Measurements from ENCODE around the gene STX11.
"Not testable (repeated sequence)": the region's sequence is repeated elsewhere in the genome, so short reads cannot be mapped to it uniquely, and the experiment has no call there.

The STX11 gene

GRCh38 chr6:144176043-144176442 lies 25.7 kb downstream of the STX11 start:
- no peak overlapping the region for H3K4me3 Mint-ChIP-seq
- peaks cover 41% of the 10 kb centered on the region for H3K36me3 Mint-ChIP-seq (ENCODE audit: low read depth)
- peaks cover 30% of the 10 kb centered on the region for H3K4me1 Mint-ChIP-seq (ENCODE audit: low read depth)
- no peak overlapping the region for H3K27ac Mint-ChIP-seq
- no peaks in the 10 kb centered on the region for H3K27me3 Mint-ChIP-seq (ENCODE audit: low read depth)
- no peaks in the 10 kb centered on the region for H3K9me3 Mint-ChIP-seq

DNA sequence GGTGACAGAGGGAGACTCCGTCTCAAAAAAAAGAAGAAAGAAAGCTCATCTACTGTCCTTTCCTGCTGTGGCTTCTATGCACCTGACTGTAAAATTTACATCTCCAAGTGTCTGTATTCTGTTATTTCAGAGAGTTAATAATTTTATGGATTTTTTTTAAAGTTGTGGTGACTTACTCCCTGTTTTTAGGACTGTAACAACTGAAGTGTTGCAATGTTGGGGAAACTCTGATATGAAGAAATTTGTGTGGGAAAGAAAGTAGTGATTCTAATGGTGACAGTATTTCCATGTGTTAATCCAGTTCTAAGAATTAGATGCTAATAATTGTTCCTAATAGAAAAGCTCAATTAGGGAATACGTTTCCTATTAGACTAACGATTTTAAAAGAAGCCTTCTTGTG lies 27.4 kb downstream of the STX11 start:
- no peak overlapping the region for H3K4me3 Mint-ChIP-seq
- H3K4me1 Mint-ChIP-seq (ENCODE audit: low read depth) = peaks cover 37% of the 10 kb centered on the region
- H3K27me3 Mint-ChIP-seq (ENCODE audit: low read depth) = no peaks in the 10 kb centered on the region
- peaks cover 38% of the 10 kb centered on the region for H3K36me3 Mint-ChIP-seq (ENCODE audit: low read depth)
- H3K27ac Mint-ChIP-seq = no peak overlapping the region
- no peaks in the 10 kb centered on the region for H3K9me3 Mint-ChIP-seq

- H3K27me3 Mint-ChIP-seq (ENCODE audit: low read depth) = no peaks in the 10 kb centered on the region
- H3K4me1 Mint-ChIP-seq (ENCODE audit: low read depth) = peaks cover 41% of the 10 kb centered on the region
- H3K36me3 Mint-ChIP-seq (ENCODE audit: low read depth) = peaks cover 34% of the 10 kb centered on the region
- no peak overlapping the region for H3K27ac Mint-ChIP-seq
- no peak overlapping the region for H3K4me3 Mint-ChIP-seq
- no peaks in the 10 kb centered on the region for H3K9me3 Mint-ChIP-seq
These were observed 28.0 kb downstream of the STX11 start for GRCh38 chr6:144178323-144178722.

DNA sequence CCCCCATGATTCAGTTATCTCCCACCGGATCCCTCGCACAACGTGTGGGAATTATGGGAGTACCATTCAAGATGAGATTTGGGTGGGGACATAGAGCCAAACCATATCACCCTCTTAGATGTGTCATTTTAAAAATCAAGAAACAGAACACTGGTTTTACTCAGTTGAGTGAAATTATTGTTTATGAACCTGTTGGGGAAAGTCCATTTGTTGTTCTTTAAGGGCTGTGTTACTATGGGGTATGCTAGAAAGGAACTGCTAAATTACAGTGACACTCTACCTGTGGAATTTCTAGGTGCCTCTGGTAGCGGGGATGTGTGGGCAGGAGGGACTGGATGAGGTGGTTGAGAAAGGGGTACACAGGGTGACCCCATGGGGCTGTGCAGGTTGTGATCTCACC lies 28.9 kb downstream of the STX11 start:
- no peak overlapping the region for H3K4me3 Mint-ChIP-seq
- H3K9me3 Mint-ChIP-seq = no peaks in the 10 kb centered on the region
- H3K27ac Mint-ChIP-seq = peak overlapping the region; percentile 22
- peaks cover 31% of the 10 kb centered on the region for H3K36me3 Mint-ChIP-seq (ENCODE audit: low read depth)
- no peaks in the 10 kb centered on the region for H3K27me3 Mint-ChIP-seq (ENCODE audit: low read depth)
- peaks cover 37% of the 10 kb centered on the region for H3K4me1 Mint-ChIP-seq (ENCODE audit: low read depth)

DNA sequence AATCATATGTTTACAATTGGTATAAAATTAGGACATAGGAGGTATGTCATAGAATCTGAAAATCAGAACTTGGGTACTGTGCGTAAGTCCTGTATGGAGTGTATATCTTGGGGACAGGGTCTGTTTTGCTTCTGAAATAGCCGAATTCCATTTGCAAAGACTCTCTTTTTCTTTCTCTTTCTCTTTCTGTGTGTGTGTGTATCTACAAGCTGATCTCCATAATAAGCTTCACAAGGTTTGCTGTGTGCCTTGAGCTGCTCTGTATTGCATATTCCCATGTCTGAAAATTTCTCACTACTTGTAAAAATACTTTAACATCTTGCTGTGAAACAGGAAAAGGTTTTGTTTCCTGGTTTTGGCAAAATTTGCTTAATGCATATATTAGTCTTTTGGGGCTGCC lies 29.5 kb downstream of the STX11 start:
- H3K27ac Mint-ChIP-seq = no peak overlapping the region
- peak overlapping the region; percentile 12 for H3K4me3 Mint-ChIP-seq
- H3K27me3 Mint-ChIP-seq (ENCODE audit: low read depth) = no peaks in the 10 kb centered on the region
- no peaks in the 10 kb centered on the region for H3K9me3 Mint-ChIP-seq
- H3K36me3 Mint-ChIP-seq (ENCODE audit: low read depth) = peaks cover 32% of the 10 kb centered on the region
- H3K4me1 Mint-ChIP-seq (ENCODE audit: low read depth) = peaks cover 41% of the 10 kb centered on the region

GRCh38 chr6:144180354-144180753 lies 30.0 kb downstream of the STX11 start:
- H3K9me3 Mint-ChIP-seq; H3K4me3 Mint-ChIP-seq; H3K27me3 Mint-ChIP-seq (ENCODE audit: low read depth); H3K27ac Mint-ChIP-seq: not testable (repeated sequence)
- H3K36me3 Mint-ChIP-seq (ENCODE audit: low read depth) = peaks cover 35% of the 10 kb centered on the region
- H3K4me1 Mint-ChIP-seq (ENCODE audit: low read depth) = peaks cover 42% of the 10 kb centered on the region

DNA sequence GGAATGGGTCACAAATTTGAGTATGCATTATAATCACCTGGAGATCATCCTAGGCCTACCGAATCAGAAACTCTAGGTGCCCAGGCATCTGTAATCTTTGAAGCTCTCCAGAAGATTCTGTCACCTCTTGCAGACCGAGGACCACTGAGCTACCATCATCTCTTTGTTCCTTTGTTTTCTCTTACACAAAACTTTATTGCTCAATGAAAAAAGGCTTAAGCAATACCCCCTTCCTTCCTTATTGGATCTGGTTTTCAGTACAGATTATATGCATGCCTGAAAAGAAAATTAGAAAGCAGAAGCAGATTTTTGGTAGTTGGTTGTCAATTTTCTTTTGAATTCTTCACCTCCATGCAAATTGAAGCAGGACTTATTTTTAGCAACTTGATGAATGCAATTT lies 31.3 kb downstream of the STX11 start:
- H3K4me1 Mint-ChIP-seq (ENCODE audit: low read depth) = peaks cover 38% of the 10 kb centered on the region
- no peaks in the 10 kb centered on the region for H3K27me3 Mint-ChIP-seq (ENCODE audit: low read depth)
- H3K9me3 Mint-ChIP-seq = no peaks in the 10 kb centered on the region
- no peak overlapping the region for H3K27ac Mint-ChIP-seq
- H3K36me3 Mint-ChIP-seq (ENCODE audit: low read depth) = peaks cover 32% of the 10 kb centered on the region
- H3K4me3 Mint-ChIP-seq = no peak overlapping the region

DNA sequence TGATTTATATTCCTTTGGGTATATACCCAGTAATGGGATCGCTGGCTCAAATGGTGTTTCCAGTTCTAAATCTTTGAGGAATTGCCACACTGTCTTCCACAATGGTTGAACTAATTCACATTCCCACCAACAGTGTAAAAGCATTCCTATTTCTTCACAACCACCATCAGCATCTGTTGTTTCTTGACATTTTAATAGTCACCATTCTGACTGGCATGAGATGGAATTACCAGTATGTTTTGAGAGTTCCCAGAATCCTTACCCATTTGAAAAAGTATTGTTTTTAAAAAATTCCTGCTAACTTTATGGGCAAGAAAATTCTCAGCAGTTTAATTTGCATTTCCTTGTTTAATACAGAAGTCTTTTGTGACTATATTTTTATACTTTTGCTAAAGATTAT lies 33.9 kb downstream of the STX11 start:
- peaks cover 27% of the 10 kb centered on the region for H3K4me1 Mint-ChIP-seq (ENCODE audit: low read depth)
- peaks cover 40% of the 10 kb centered on the region for H3K36me3 Mint-ChIP-seq (ENCODE audit: low read depth)

GRCh38 chr6:144185133-144185836 lies 35.0 kb downstream of the STX11 start:
- Mint-ChIP-seq H3K4me1 (ENCODE audit: low read depth) (peaks cover 20% of the 10 kb centered on the region), H3K27ac (no peak overlapping the region), H3K9me3 (no peaks in the 10 kb centered on the region), H3K36me3 (ENCODE audit: low read depth) (peaks cover 44% of the 10 kb centered on the region), H3K27me3 (ENCODE audit: low read depth) (no peaks in the 10 kb centered on the region), H3K4me3 (no peak overlapping the region)

More for the DNA sequence above, 33.9 kb downstream of the STX11 start:
- H3K27ac Mint-ChIP-seq; H3K27me3 Mint-ChIP-seq (ENCODE audit: low read depth); H3K4me3 Mint-ChIP-seq; H3K9me3 Mint-ChIP-seq: not testable (repeated sequence)

DNA sequence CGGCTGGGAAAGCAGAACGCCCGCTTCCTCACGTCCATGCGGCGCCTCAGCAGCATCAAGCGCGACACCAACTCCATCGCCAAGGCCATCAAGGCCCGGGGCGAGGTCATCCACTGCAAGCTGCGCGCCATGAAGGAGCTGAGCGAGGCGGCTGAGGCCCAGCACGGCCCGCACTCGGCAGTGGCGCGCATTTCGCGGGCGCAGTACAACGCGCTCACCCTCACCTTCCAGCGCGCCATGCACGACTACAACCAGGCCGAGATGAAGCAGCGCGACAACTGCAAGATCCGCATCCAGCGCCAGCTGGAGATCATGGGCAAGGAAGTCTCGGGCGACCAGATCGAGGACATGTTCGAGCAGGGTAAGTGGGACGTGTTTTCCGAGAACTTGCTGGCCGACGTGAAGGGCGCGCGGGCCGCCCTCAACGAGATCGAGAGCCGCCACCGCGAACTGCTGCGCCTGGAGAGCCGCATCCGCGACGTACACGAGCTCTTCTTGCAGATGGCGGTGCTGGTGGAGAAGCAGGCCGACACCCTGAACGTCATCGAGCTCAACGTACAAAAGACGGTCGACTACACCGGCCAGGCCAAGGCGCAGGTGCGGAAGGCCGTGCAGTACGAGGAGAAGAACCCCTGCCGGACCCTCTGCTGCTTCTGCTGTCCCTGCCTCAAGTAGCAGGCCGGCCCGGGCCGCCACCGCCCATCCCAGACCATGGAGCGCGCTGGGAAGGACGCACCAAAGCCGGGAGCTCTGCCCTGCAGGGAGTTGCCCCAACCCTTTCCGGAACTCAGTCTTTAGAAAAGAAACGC lies 36.7 kb downstream of the STX11 start:
- H3K4me1 Mint-ChIP-seq (ENCODE audit: low read depth) = peaks cover 17% of the 10 kb centered on the region
- H3K36me3 Mint-ChIP-seq (ENCODE audit: low read depth) = peaks cover 42% of the 10 kb centered on the region
- H3K27ac Mint-ChIP-seq = no peak overlapping the region
- no peaks in the 10 kb centered on the region for H3K9me3 Mint-ChIP-seq
- no peak overlapping the region for H3K4me3 Mint-ChIP-seq
- H3K27me3 Mint-ChIP-seq (ENCODE audit: low read depth) = no peaks in the 10 kb centered on the region

DNA sequence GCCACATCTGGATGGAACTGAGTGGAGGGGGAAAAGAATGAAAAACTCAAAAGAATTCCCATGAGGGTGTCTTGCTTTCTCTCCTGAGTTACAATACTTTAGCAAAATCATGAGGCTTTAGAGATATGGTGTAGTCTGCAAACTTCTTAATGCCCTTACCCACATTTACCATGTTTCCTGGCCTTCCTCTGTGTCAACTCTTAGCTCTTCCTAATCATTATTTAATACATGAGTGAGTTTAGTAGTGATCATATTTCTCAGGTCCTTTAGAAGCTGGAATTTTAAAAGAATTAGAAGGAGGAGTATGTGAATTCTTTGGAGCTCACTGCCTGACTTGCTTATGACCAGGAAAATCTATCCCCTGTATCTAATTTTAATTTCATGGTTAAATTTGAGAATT lies 39.0 kb downstream of the STX11 start:
- no peaks in the 10 kb centered on the region for H3K27me3 Mint-ChIP-seq (ENCODE audit: low read depth)
- no peak overlapping the region for H3K27ac Mint-ChIP-seq
- H3K9me3 Mint-ChIP-seq = peaks cover 12% of the 10 kb centered on the region
- H3K4me1 Mint-ChIP-seq (ENCODE audit: low read depth) = peaks cover 7% of the 10 kb centered on the region
- H3K36me3 Mint-ChIP-seq (ENCODE audit: low read depth) = peaks cover 36% of the 10 kb centered on the region
- no peak overlapping the region for H3K4me3 Mint-ChIP-seq

GRCh38 chr6:144190080-144190479 lies 39.8 kb downstream of the STX11 start:
- peaks cover 12% of the 10 kb centered on the region for H3K9me3 Mint-ChIP-seq
- H3K4me1 Mint-ChIP-seq (ENCODE audit: low read depth) = peaks cover 3% of the 10 kb centered on the region
- peaks cover 34% of the 10 kb centered on the region for H3K36me3 Mint-ChIP-seq (ENCODE audit: low read depth)
- H3K27ac Mint-ChIP-seq = no peak overlapping the region
- no peak overlapping the region for H3K4me3 Mint-ChIP-seq
- H3K27me3 Mint-ChIP-seq (ENCODE audit: low read depth) = no peaks in the 10 kb centered on the region

DNA sequence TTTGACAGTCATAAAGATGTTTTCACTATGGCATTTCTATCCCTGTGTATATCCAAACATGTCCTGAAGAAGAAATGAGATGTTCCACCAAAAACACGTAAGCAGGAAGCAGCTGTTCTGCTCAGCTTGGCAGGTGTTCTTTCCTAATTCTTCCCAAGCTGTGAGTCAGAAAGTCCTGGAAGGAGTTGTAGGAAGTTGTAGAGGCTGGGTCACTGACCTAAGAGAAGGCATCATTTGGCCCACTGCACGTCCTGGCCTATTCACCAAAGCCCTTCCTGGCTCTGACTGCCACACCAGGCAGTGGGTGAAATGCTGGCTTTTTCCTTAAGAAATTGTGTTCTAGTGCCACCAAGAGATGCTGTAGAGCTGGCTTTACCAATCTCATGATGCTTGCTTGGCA lies 40.3 kb downstream of the STX11 start:
- Mint-ChIP-seq H3K27ac (no peak overlapping the region), H3K27me3 (ENCODE audit: low read depth) (no peaks in the 10 kb centered on the region), H3K4me1 (ENCODE audit: low read depth) (no peaks in the 10 kb centered on the region), H3K4me3 (no peak overlapping the region), H3K36me3 (ENCODE audit: low read depth) (peaks cover 31% of the 10 kb centered on the region), H3K9me3 (peaks cover 12% of the 10 kb centered on the region)

GRCh38 chr6:144193181-144193580 lies 42.9 kb downstream of the STX11 start:
- Mint-ChIP-seq H3K9me3 (peaks cover 14% of the 10 kb centered on the region), H3K27me3 (ENCODE audit: low read depth) (no peaks in the 10 kb centered on the region), H3K36me3 (ENCODE audit: low read depth) (peaks cover 18% of the 10 kb centered on the region), H3K4me1 (ENCODE audit: low read depth) (no peaks in the 10 kb centered on the region), H3K27ac (no peak overlapping the region), H3K4me3 (no peak overlapping the region)

- Mint-ChIP-seq H3K4me1 (ENCODE audit: low read depth) (no peaks in the 10 kb centered on the region), H3K27ac (no peak overlapping the region), H3K36me3 (ENCODE audit: low read depth) (peaks cover 14% of the 10 kb centered on the region), H3K27me3 (ENCODE audit: low read depth) (no peaks in the 10 kb centered on the region), H3K9me3 (peaks cover 23% of the 10 kb centered on the region), H3K4me3 (no peak overlapping the region)
These were observed 44.0 kb downstream of the STX11 start for GRCh38 chr6:144194293-144194810.
